ENCODE results near the gene HOXB3.

Gene HOXB3

GRCh38 chr17:48619826-48620449, 29.9 kb upstream of the HOXB3 start (continued):
- TF ChIP-seq ZBTB44 (tag by site-specific recombination; IDR thresholded peaks at IDR 0.05) (peak; percentile 35; the same call in 1 of the 2 replicates), ZNF157 (tag by site-specific recombination; IDR thresholded peaks at IDR 0.05) (no peak), ZNF473 (tag by site-specific recombination; IDR thresholded peaks at IDR 0.05) (no peak), REST (tag by site-specific recombination; IDR thresholded peaks at IDR 0.05) (no peak), ZBTB20 (tag by site-specific recombination; IDR thresholded peaks at IDR 0.05) (peak; percentile 86), ZNF133 (tag by site-specific recombination; IDR thresholded peaks at IDR 0.05) (no peak), ZNF658 (tag by site-specific recombination; IDR thresholded peaks at IDR 0.05) (no peak), ZNF362 (tag by site-specific recombination; IDR thresholded peaks at IDR 0.05) (no peak), ZNF830 (tag by site-specific recombination; IDR thresholded peaks at IDR 0.05; ENCODE audit: low read depth) (no peak), PRDM2 (tag by site-specific recombination; IDR thresholded peaks at IDR 0.05; ENCODE audit: borderline replicate concordance) (no peak), ZNF350 (tag by site-specific recombination; IDR thresholded peaks at IDR 0.05) (no peak), ZNF23 (tag by site-specific recombination; IDR thresholded peaks at IDR 0.05; ENCODE audit: borderline replicate concordance) (no peak), ZSCAN23 (tag by site-specific recombination; IDR thresholded peaks at IDR 0.05) (no peak), ZNF239 (tag by site-specific recombination; IDR thresholded peaks at IDR 0.05) (no peak), ZNF114 (tag by site-specific recombination; IDR thresholded peaks at IDR 0.05) (no peak), ZNF138 (tag by site-specific recombination; IDR thresholded peaks at IDR 0.05; ENCODE audit: borderline replicate concordance) (no peak), ZNF292 (tag by site-specific recombination; IDR thresholded peaks at IDR 0.05; ENCODE audit: borderline replicate concordance, low read depth) (no peak), ZNF521 (tag by site-specific recombination; IDR thresholded peaks at IDR 0.05) (no peak), BCL6B (tag by site-specific recombination; IDR thresholded peaks at IDR 0.05) (no peak), ATF2 (tag by site-specific recombination; IDR thresholded peaks at IDR 0.05; ENCODE audit: low read depth) (no peak), ZNF549 (tag by site-specific recombination; IDR thresholded peaks at IDR 0.05) (no peak), ZNF221 (tag by site-specific recombination; IDR thresholded peaks at IDR 0.05; ENCODE audit: borderline replicate concordance) (no peak), SP7 (tag by site-specific recombination; IDR thresholded peaks at IDR 0.05) (0 out of 2 replicates have a peak, but pooled peaks have one; percentile 15), HOXD13 (CRISPR knock-in tag; IDR thresholded peaks at IDR 0.05; ENCODE audit: borderline replicate concordance) (no peak), ZNF571 (tag by site-specific recombination; IDR thresholded peaks at IDR 0.05) (no peak)

Measured in HEK293 (cell line).